NCI-H2107 (cell line): ENCODE results near the gene PFKFB1.
"Not testable (repeated sequence)": the region's sequence is repeated elsewhere in the genome, so short reads cannot be mapped to it uniquely, and the experiment has no call there.

ENCODE experiments used
- DNase-seq: peaks from one replicate; lab custom pipeline; 2025; lab: John Stamatoyannopoulos, UW

The PFKFB1 gene

GRCh38 chrX:54992911-54993622, 921 bp downstream of the PFKFB1 start:
- no peak for DNase-seq

GRCh38 chrX:54991706-54992105, 2.3 kb downstream of the PFKFB1 start:
- no peak for DNase-seq

GRCh38 chrX:54983306-54983705, 10.7 kb downstream of the PFKFB1 start:
- DNase-seq: not testable (repeated sequence)

- DNase-seq: no peak
These were observed 13.7 kb downstream of the PFKFB1 start for GRCh38 chrX:54980334-54980733.

- no peak for DNase-seq
These were observed 14.6 kb downstream of the PFKFB1 start for GRCh38 chrX:54979432-54979831.

GRCh38 chrX:54978448-54978847, 15.5 kb downstream of the PFKFB1 start:
- no peak for DNase-seq

- DNase-seq: no peak
These were observed 16.6 kb downstream of the PFKFB1 start for GRCh38 chrX:54977387-54977786.

GRCh38 chrX:54964766-54965497, 29.1 kb downstream of the PFKFB1 start:
- no peak for DNase-seq

- DNase-seq: no peak
These were observed 32.2 kb downstream of the PFKFB1 start for GRCh38 chrX:54961750-54962149.

- peak; percentile 43 for DNase-seq
These were observed 43.1 kb downstream of the PFKFB1 start for GRCh38 chrX:54950730-54951375.

- no peak for DNase-seq
These were observed 48.8 kb downstream of the PFKFB1 start for GRCh38 chrX:54945224-54945623.

GRCh38 chrX:54944816-54945215, 49.2 kb downstream of the PFKFB1 start:
- no peak for DNase-seq

- DNase-seq: no peak
These were observed 56.6 kb downstream of the PFKFB1 start for GRCh38 chrX:54937416-54937815.

- no peak for DNase-seq
These were observed 58.7 kb downstream of the PFKFB1 start for GRCh38 chrX:54935306-54935705.

GRCh38 chrX:54934890-54935289, 59.1 kb downstream of the PFKFB1 start:
- no peak for DNase-seq

- DNase-seq: no peak
These were observed 59.9 kb downstream of the PFKFB1 start for GRCh38 chrX:54934058-54934457.

- DNase-seq: no peak
These were observed 60.7 kb downstream of the PFKFB1 start for GRCh38 chrX:54933150-54933826.

GRCh38 chrX:54931107-54931506, 62.9 kb downstream of the PFKFB1 start:
- no peak for DNase-seq

- no peak for DNase-seq
These were observed 63.5 kb downstream of the PFKFB1 start for GRCh38 chrX:54930291-54931049.

- no peak for DNase-seq
These were observed 65.1 kb downstream of the PFKFB1 start for GRCh38 chrX:54928876-54929275.

GRCh38 chrX:54926978-54927377, 67.0 kb downstream of the PFKFB1 start:
- DNase-seq: no peak

GRCh38 chrX:54923376-54923775, 70.6 kb downstream of the PFKFB1 start:
- DNase-seq: no peak
